ENCODE results near the gene AKAIN1.

DNA sequence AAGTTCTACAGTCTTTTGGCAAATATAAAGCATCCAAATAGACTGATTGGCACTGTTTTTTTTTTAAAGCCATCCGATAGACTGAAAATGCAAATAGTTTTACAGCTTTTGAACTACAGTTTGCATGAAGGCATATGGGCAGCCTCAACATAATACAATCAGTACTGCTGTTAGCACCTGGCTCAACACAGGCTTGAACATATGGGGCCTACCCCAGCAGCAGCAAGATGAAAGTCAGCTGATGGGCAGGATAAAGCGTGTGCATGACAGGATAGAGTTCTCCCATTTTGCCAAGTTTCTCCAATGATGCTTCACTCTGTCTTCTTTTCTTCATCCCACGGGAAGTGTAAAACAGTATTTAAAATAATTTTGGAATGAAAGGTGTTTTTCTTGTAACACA lies 1.3 kb upstream of the AKAIN1 start:
- TF ChIP-seq, protein P1, sequence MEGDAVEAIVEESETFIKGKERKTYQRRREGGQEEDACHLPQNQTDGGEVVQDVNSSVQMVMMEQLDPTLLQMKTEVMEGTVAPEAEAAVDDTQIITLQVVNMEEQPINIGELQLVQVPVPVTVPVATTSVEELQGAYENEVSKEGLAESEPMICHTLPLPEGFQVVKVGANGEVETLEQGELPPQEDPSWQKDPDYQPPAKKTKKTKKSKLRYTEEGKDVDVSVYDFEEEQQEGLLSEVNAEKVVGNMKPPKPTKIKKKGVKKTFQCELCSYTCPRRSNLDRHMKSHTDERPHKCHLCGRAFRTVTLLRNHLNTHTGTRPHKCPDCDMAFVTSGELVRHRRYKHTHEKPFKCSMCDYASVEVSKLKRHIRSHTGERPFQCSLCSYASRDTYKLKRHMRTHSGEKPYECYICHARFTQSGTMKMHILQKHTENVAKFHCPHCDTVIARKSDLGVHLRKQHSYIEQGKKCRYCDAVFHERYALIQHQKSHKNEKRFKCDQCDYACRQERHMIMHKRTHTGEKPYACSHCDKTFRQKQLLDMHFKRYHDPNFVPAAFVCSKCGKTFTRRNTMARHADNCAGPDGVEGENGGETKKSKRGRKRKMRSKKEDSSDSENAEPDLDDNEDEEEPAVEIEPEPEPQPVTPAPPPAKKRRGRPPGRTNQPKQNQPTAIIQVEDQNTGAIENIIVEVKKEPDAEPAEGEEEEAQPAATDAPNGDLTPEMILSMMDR (IDR thresholded peaks at IDR 0.05) = no peak
- no peak for TF ChIP-seq EZH2 (IDR thresholded peaks at IDR 0.05)

All from neural progenitor cell (in vitro differentiated cells).